ENCODE measurements around the gene MYORG. TPM values are rescaled to one million over a fixed set of nuclear protein-coding genes. Genes with fewer than 3 reads are reported as not detected.

The MYORG gene
- total RNA-seq, 1 donor from 2014 or later = 5.5 TPM

DNA sequence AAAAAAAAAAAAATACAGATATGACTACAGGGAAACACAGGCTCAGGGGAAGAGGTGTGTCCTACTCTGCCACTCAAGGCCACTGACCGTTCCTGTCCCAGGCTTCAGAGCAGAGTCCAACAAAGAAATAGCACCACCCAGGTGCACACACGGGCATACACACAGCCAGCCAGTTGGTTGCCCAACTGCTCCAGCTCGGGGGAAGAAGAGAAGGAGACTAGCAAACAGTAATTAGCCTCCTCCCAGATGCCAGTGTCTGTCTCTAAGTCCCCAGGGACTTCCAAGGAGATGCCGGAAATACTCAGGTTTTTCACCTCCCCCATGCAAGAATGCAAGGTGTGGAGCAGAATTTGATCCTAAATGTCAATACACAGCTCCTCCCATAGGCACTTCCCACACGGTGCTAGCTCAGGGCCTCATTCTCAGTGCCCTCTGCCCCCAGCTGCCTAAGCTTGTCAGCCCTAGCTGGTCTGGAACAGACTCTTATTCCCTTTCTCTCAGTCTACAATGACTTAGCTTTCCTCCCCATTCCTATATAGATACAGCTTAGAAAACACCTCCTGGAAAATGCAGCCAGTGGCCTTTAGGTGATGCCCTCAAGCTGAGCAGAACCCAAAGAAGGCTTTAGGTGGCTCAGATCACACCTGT is 1.7 kb downstream of the MYORG start:
- H3K27ac Mint-ChIP-seq = no peak overlapping the region
- peak overlapping the region; percentile 85 for H3K4me3 Mint-ChIP-seq
- no peak for DNase-seq (ENCODE audit: low spot score in 2 of 2, unreplicated experiment in 2 of 2)
- H3K27me3 Mint-ChIP-seq (ENCODE audit: low read depth) = peaks cover 25% of the 10 kb centered on the region
- peaks cover 25% of the 10 kb centered on the region for H3K4me1 Mint-ChIP-seq
- no peaks in the 10 kb centered on the region for H3K9me3 Mint-ChIP-seq
- TF ChIP-seq CTCF (IDR thresholded peaks at IDR 0.05; ENCODE audit: unreplicated experiment) = no peak
- H3K36me3 Mint-ChIP-seq = peaks cover 16% of the 10 kb centered on the region

DNA sequence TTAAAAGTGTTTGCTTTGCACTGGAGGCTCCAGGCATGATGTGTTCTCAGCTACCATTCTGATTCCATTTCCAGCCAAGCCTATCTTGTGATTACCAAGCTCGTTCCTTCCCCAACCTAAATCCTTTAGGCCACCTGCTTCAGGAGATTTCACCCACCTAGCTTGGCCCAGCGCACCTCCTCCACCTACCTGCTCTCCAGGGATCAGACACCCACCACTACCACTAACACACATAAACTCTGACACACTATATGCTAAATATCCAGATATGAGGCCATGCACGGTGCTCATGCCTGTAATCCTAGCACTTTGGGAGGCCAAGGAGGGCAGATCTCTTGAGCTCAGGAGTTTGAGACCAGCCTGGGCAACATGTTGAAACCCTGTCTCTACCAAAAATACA is 2.4 kb downstream of the MYORG start:
- no peak overlapping the region for H3K27ac Mint-ChIP-seq
- peaks cover 16% of the 10 kb centered on the region for H3K36me3 Mint-ChIP-seq
- H3K4me1 Mint-ChIP-seq = peaks cover 18% of the 10 kb centered on the region
- DNase-seq (ENCODE audit: low spot score in 2 of 2, unreplicated experiment in 2 of 2) = no peak
- peaks cover 18% of the 10 kb centered on the region for H3K27me3 Mint-ChIP-seq (ENCODE audit: low read depth)
- no peaks in the 10 kb centered on the region for H3K9me3 Mint-ChIP-seq
- no peak for TF ChIP-seq CTCF (IDR thresholded peaks at IDR 0.05; ENCODE audit: unreplicated experiment)
- H3K4me3 Mint-ChIP-seq = no peak overlapping the region

- no peak for DNase-seq (ENCODE audit: low spot score in 2 of 2, unreplicated experiment in 2 of 2)
- no peak overlapping the region for H3K27ac Mint-ChIP-seq
Measured at GRCh38 chr9:34373749-34374148, 2.9 kb downstream of the MYORG start.

DNA sequence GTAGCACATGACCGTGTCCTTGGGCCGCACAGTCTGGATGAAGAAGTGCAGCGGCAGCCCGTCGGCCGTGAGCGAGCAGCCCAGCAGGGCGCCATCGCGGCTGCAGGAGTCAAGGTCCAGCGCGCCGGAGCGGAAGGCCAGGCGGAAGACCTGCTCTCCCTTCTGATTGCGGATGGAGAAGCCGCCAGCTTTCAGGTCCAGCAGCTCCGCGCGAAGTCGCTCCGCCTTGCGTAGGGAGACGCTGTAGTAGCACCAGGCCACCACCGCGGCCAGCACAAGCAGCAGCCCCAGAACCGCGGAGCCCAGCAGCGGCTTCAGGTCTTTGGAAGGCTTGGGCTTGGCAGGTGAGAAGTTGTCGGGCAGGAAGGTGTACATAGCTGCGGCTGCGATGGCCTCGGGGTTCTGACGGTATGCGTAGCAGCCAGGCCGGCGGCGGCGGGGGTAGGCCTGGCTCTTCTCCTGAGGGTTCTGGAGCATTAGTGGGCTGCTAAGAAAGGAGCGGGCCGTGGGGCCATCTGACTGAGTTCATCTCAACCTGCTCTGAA is 4.2 kb downstream of the MYORG start:
- Mint-ChIP-seq H3K4me1 (peaks cover 16% of the 10 kb centered on the region), H3K36me3 (peaks cover 29% of the 10 kb centered on the region), H3K4me3 (no peak overlapping the region), H3K9me3 (peaks cover 9% of the 10 kb centered on the region), H3K27me3 (ENCODE audit: low read depth) (peaks cover 8% of the 10 kb centered on the region), H3K27ac (no peak overlapping the region)
- TF ChIP-seq CTCF (IDR thresholded peaks at IDR 0.05; ENCODE audit: unreplicated experiment) = no peak
- no peak for DNase-seq (ENCODE audit: low spot score in 2 of 2, unreplicated experiment in 2 of 2)

More at GRCh38 chr9:34373749-34374148, 2.9 kb downstream of the MYORG start:
- peaks cover 2% of the 10 kb centered on the region for H3K9me3 Mint-ChIP-seq
- peaks cover 15% of the 10 kb centered on the region for H3K27me3 Mint-ChIP-seq (ENCODE audit: low read depth)
- TF ChIP-seq CTCF (IDR thresholded peaks at IDR 0.05; ENCODE audit: unreplicated experiment) = no peak
- H3K36me3 Mint-ChIP-seq = peaks cover 20% of the 10 kb centered on the region
- H3K4me1 Mint-ChIP-seq = peaks cover 16% of the 10 kb centered on the region
- H3K4me3 Mint-ChIP-seq = no peak overlapping the region

- peaks cover 13% of the 10 kb centered on the region for H3K9me3 Mint-ChIP-seq
- DNase-seq (ENCODE audit: low spot score in 2 of 2, unreplicated experiment in 2 of 2) = no peak
- H3K4me3 Mint-ChIP-seq = no peak overlapping the region
- peaks cover 33% of the 10 kb centered on the region for H3K36me3 Mint-ChIP-seq
- H3K27me3 Mint-ChIP-seq (ENCODE audit: low read depth) = peaks cover 8% of the 10 kb centered on the region
- H3K4me1 Mint-ChIP-seq = peaks cover 14% of the 10 kb centered on the region
- no peak overlapping the region for H3K27ac Mint-ChIP-seq
- no peak for TF ChIP-seq CTCF (IDR thresholded peaks at IDR 0.05; ENCODE audit: unreplicated experiment)
Measured at GRCh38 chr9:34371886-34372466, 4.7 kb downstream of the MYORG start.
